GM23338 (cell line): ENCODE data around the gene NEMF. TPM values are rescaled to one million over a fixed set of nuclear protein-coding genes. Genes with fewer than 3 reads are reported as not detected.

ENCODE experiments used
- ATAC-seq: fragments of 200-7000 bp; cut with Tn5 transposase; 3 replicates; pipeline ENCODE4 v1.9.1; 2020
- DNase-seq: peaks from one replicate; pipeline ENCODE4 v3.0.0-alpha.2; 2015; ENCODE audit warnings: low spot score
- H2AFZ ChIP-seq: fragments of 200-600 bp; sonication (generic); 2 replicates; pipeline ENCODE4 v1.8.0; 2016; ENCODE audit warnings: antibody characterized with exemption, mild to moderate bottlenecking, moderate library complexity
- H3F3A ChIP-seq: fragments of 200-600 bp; sonication (generic); replicated peaks from 2 replicates; pipeline ENCODE4 v1.8.0; 2017; ENCODE audit warnings: antibody characterized with exemption, mixed run types, low read depth
- H3K27ac ChIP-seq: fragments of 200-600 bp; sonication (generic); 2 replicates; pipeline ENCODE4 v1.6.1; 2016; ENCODE audit warnings: low read depth
- H3K27me3 ChIP-seq: fragments of 200-600 bp; sonication (generic); 2 replicates; pipeline ENCODE4 v1.8.0; 2016; ENCODE audit warnings: mild to moderate bottlenecking, mixed run types, moderate library complexity; ENCODE audit not compliant: insufficient read depth
- H3K36me3 ChIP-seq: fragments of 200-600 bp; sonication (generic); 2 replicates; pipeline ENCODE4 v1.8.0; 2016; ENCODE audit warnings: mild to moderate bottlenecking; ENCODE audit not compliant: insufficient read depth
- H3K4me1 ChIP-seq: fragments of 200-600 bp; sonication (generic); 2 replicates; pipeline ENCODE4 v1.8.0; 2016; ENCODE audit warnings: mild to moderate bottlenecking, moderate library complexity; ENCODE audit not compliant: insufficient read depth
- H3K4me2 ChIP-seq: fragments of 200-600 bp; sonication (generic); 2 replicates; pipeline ENCODE4 v1.7.1; 2017; ENCODE audit warnings: mixed run types
- H3K4me3 ChIP-seq: fragments of 200-600 bp; sonication (generic); 2 replicates; pipeline ENCODE4 v1.6.1; 2016; ENCODE audit warnings: mixed run types
- H3K79me2 ChIP-seq: fragments of 200-600 bp; sonication (generic); replicated peaks from 2 replicates; pipeline ENCODE4 v1.8.0; 2017; ENCODE audit warnings: mild to moderate bottlenecking; ENCODE audit not compliant: insufficient read depth
- H3K9me2 ChIP-seq: fragments of 200-600 bp; sonication (generic); 2 replicates; pipeline ENCODE4 v1.8.0; 2017; ENCODE audit not compliant: insufficient read depth
- H4K20me1 ChIP-seq: fragments of 200-600 bp; sonication (generic); replicated peaks from 2 replicates; pipeline ENCODE4 v1.8.0; 2017; ENCODE audit warnings: mild to moderate bottlenecking; ENCODE audit not compliant: insufficient read depth
- H3K27ac Mint-ChIP-seq: 2 replicates; pipeline ENCODE4 v1.8.0; 2020; ENCODE audit warnings: inconsistent platforms, mild to moderate bottlenecking, moderate library complexity, mixed read lengths
- H3K27me3 Mint-ChIP-seq: 3 replicates; pipeline ENCODE4 v1.8.0; 2022; ENCODE audit warnings: low read depth, mild to moderate bottlenecking, moderate library complexity, mixed read lengths, inconsistent platforms; ENCODE audit not compliant: insufficient read depth, poor library complexity
- H3K36me3 Mint-ChIP-seq: 3 replicates; pipeline ENCODE4 v1.8.0; 2021; ENCODE audit warnings: low read depth, mild to moderate bottlenecking, inconsistent platforms, moderate library complexity, mixed read lengths
- H3K4me1 Mint-ChIP-seq: 3 replicates; pipeline ENCODE4 v1.8.0; 2020; ENCODE audit warnings: mild to moderate bottlenecking, inconsistent platforms, mixed read lengths
- H3K4me3 Mint-ChIP-seq: 3 replicates; pipeline ENCODE4 v1.8.0; 2021; ENCODE audit warnings: moderate library complexity, mild to moderate bottlenecking, inconsistent platforms, mixed read lengths
- H3K9me3 Mint-ChIP-seq: 3 replicates; pipeline ENCODE4 v1.8.0; 2020; ENCODE audit warnings: moderate library complexity, mild to moderate bottlenecking, inconsistent platforms, mixed read lengths
- CREB1 ChIP-seq: fragments of 250-450 bp; sonication (Bioruptor Pico); IDR thresholded peaks from 2 replicates; pipeline ENCODE4 v1.5.0; 2020; ENCODE audit warnings: low read depth, mild to moderate bottlenecking, moderate library complexity
- CTCF ChIP-seq, 2 experiments: fragments of 200-600 bp in 1 of 2; sonication (generic) in 1 of 2; conservative IDR thresholded peaks; 2 replicates each; pipeline versions ENCODE4 v1.5.1 to v1.6.1; 2016 to 2017; ENCODE audit warnings: antibody characterized with exemption in 2 of 2, low read depth in 2 of 2, mild to moderate bottlenecking in 2 of 2, moderate library complexity in 1 of 2
- ETS1 ChIP-seq: IDR thresholded peaks from 2 replicates; pipeline ENCODE4 v1.6.1; 2016; ENCODE audit warnings: antibody characterized with exemption
- EZH2 ChIP-seq: fragments of 200-600 bp; sonication (generic); IDR thresholded peaks from one replicate; pipeline ENCODE4 v1.8.0; 2017; ENCODE audit warnings: antibody characterized with exemption, mild to moderate bottlenecking, low read depth; ENCODE audit not compliant: unreplicated experiment
- EZH2phosphoT487 ChIP-seq: fragments of 200-600 bp; sonication (generic); IDR thresholded peaks from one replicate; pipeline ENCODE4 v1.8.1; 2018; ENCODE audit warnings: antibody characterized with exemption; ENCODE audit not compliant: unreplicated experiment
- NANOG ChIP-seq: IDR thresholded peaks from 2 replicates; pipeline ENCODE4 v1.6.1; 2016; ENCODE audit warnings: antibody characterized with exemption, borderline replicate concordance
- POLR2AphosphoS5 ChIP-seq: IDR thresholded peaks from 2 replicates; pipeline ENCODE4 v1.6.1; 2016; ENCODE audit warnings: antibody characterized with exemption, low read depth
- REST ChIP-seq: IDR thresholded peaks from one replicate; pipeline ENCODE4 v1.6.1; 2018; ENCODE audit warnings: antibody characterized with exemption; ENCODE audit not compliant: unreplicated experiment
- ZNF331 ChIP-seq: fragments of 250-450 bp; sonication (Bioruptor Pico); IDR thresholded peaks from 2 replicates; pipeline ENCODE4 v1.5.0; 2020; ENCODE audit warnings: low read depth, mild to moderate bottlenecking, moderate library complexity
- polyA plus RNA-seq: library from polyadenylated mRNA; unstranded; fragments of >200 nt; fragmentation: Nextera tagmentation; extraction: Ambion mirVana; gene quantifications from 2 replicates; pipeline ENCODE4 v1.2.1, GENCODE V29; 2016
- total RNA-seq: library from RNA; depleted of rRNA; stranded (reverse); fragments of >200 nt; shearing (Covaris generic); gene quantifications from 2 replicates; pipeline ENCODE4 v1.2.3, GENCODE V29; 2014

Gene NEMF
- total and polyA plus RNA-seq, 2 experiments from 2014 or later, result 58.4 to 88.1 TPM

GRCh38 chr14:49733836-49734235 is 118.8 kb downstream of the NEMF start (continued):
- no peak for TF ChIP-seq REST
- no peak for TF ChIP-seq CTCF (conservative IDR thresholded peaks at IDR 0.05; ENCODE audit: low read depth in 2 of 2)
- TF ChIP-seq EZH2, result no peak
- no peak for TF ChIP-seq CREB1 (CRISPR knock-in tag)
- TF ChIP-seq ZNF331 (CRISPR knock-in tag), result no peak

GRCh38 chr14:49732896-49733295 is 119.7 kb downstream of the NEMF start:
- Histone ChIP-seq H4K20me1 (no peaks in the 10 kb centered on the region), H3K79me2 (no peaks in the 10 kb centered on the region), H3K27ac (no peak overlapping the region), H3K4me2 (no peak overlapping the region), H3K4me3 (no peak overlapping the region), H3K27me3 (no peaks in the 10 kb centered on the region), H3K36me3 (no peaks in the 10 kb centered on the region), H2AFZ (0 out of 2 replicates have a peak overlapping the region, but pooled peaks have one; percentile 61), H3F3A (no peaks in the 10 kb centered on the region), H3K9me2 (no peaks in the 10 kb centered on the region), H3K4me1 (no peaks in the 10 kb centered on the region)
- DNase-seq (no peak), ATAC-seq (no peak)
- H3K27ac Mint-ChIP-seq, result no peak overlapping the region
- H3K4me3 Mint-ChIP-seq, result no peak overlapping the region
- H3K27me3 Mint-ChIP-seq, result peaks cover 2% of the 10 kb centered on the region
- no peaks in the 10 kb centered on the region for H3K9me3 Mint-ChIP-seq
- H3K36me3 Mint-ChIP-seq, result no peaks in the 10 kb centered on the region
- H3K4me1 Mint-ChIP-seq, result no peaks in the 10 kb centered on the region
- TF ChIP-seq REST (no peak), ZNF331 (CRISPR knock-in tag) (no peak), CREB1 (CRISPR knock-in tag) (no peak), POLR2AphosphoS5 (no peak), NANOG (no peak), EZH2phosphoT487 (no peak), EZH2 (no peak), ETS1 (no peak)
